ENCODE data around the gene C1orf159.

C1orf159 gene

DNA sequence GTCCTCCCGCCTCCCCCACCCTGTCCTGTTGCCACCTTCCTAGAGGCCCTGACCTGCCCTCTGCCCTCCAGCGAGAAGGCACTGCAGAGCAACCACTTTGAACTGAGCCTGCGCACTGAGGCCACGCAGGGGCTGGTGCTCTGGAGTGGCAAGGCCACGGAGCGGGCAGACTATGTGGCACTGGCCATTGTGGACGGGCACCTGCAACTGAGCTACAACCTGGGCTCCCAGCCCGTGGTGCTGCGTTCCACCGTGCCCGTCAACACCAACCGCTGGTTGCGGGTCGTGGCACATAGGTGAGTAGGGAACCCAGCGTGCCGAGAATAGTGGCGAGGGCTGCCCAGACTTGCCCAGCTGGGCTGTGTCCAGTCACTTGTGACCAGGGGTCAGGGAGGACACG, 62.2 kb downstream of the C1orf159 start:
- DNase-seq (ENCODE audit: low read depth in 3 of 3) = no peak

DNA sequence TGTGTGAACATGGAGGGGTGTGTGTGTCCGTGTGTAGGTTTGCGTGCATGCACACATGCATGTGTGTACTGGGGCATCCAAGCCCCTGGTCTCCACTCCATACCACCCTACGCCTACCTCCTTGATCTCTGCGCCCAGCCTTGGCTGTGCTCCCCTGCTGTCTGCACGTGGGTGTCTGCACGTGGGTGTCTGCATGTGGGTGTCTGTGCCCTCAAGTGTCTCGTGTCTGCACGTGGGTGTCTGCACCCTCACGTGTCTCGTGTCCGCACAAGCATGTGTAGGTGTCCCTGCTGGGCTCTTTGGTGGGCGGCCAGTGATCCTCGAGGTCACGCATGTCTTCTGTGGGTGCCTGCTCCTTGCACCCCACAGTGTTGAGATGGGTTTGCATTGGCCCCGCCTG, 62.9 kb downstream of the C1orf159 start:
- no peak for DNase-seq (ENCODE audit: low read depth in 3 of 3)

DNA sequence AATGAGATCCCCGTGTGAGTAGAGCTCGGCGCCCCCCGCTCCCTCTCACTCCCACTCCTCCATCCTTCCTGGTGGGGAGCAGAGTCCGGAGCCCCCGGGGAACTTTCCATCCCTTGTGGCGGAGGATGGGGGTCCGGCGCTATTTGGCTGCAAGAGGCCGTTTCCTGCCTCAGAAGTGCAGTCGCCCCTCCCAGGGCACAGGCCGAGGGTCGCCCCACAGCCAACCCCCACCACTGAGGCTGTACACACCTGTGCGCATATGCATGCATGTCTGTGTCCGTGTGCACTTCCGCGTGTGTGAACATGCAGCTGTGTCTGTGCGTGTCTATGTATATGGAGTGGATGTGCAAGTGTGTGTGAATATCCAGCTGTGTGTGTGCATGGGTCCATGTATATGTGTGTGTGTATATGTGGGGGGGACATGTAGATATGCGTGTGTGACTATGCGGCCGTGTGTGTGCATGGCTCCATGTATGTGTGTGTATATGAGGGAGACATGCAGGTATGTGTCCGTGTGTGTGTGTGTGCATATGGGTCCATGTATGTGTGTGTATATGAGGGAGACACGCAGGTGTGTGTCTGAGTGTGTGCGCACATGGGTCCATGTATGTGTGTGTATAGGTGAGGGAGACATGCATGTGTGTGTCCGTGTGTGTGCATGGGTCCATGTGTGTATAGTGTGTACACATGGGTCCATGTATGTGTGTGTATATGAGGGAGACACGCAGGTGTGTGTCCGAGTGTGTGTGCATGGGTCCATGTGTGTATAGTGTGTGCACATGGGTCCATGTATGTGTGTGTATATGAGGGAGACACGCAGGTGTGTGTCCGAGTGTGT, 63.7 kb downstream of the C1orf159 start:
- no peak for DNase-seq (ENCODE audit: low read depth in 3 of 3)

DNA sequence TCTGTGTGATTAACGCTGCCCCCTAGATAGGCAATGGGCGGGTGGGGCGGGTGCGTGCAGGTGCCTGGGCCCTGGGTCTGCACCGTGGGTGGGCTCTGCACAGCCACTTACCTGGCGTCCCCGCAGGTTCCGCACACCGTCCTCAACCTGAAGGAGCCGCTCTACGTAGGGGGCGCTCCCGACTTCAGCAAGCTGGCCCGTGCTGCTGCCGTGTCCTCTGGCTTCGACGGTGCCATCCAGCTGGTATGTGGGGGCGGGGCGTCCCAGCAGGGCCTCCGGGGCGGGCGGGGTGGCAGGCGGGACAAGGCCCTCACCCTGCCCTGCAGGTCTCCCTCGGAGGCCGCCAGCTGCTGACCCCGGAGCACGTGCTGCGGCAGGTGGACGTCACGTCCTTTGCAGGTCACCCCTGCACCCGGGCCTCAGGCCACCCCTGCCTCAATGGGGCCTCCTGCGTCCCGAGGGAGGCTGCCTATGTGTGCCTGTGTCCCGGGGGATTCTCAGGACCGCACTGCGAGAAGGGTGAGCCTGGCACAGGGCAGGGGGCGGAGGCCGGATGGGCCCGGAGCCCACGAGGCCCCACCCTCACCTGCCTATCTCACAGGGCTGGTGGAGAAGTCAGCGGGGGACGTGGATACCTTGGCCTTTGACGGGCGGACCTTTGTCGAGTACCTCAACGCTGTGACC, 64.6 kb downstream of the C1orf159 start:
- no peak for DNase-seq (ENCODE audit: low read depth in 3 of 3)

DNA sequence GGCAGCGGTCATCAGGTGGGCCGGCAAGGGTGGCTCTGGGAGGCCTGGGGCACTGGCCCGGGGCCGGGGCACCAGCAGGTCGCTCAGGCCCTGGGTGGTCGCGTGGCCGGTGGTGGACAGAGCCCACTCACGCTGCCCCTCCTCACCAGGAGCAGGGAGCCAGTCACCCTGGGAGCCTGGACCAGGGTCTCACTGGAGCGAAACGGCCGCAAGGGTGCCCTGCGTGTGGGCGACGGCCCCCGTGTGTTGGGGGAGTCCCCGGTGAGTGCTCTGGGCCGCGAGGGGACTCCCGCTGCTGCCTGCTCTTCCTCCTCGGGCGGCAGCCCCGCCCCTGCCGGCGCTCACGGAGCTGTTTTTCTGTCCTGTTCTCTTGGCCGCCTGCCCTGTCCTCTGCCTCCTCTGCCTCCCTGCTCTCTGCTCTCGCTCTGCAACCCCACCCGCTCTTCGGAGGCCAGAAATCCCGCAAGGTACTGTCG, 65.3 kb downstream of the C1orf159 start:
- DNase-seq (ENCODE audit: low read depth in 3 of 3) = no peak

DNA sequence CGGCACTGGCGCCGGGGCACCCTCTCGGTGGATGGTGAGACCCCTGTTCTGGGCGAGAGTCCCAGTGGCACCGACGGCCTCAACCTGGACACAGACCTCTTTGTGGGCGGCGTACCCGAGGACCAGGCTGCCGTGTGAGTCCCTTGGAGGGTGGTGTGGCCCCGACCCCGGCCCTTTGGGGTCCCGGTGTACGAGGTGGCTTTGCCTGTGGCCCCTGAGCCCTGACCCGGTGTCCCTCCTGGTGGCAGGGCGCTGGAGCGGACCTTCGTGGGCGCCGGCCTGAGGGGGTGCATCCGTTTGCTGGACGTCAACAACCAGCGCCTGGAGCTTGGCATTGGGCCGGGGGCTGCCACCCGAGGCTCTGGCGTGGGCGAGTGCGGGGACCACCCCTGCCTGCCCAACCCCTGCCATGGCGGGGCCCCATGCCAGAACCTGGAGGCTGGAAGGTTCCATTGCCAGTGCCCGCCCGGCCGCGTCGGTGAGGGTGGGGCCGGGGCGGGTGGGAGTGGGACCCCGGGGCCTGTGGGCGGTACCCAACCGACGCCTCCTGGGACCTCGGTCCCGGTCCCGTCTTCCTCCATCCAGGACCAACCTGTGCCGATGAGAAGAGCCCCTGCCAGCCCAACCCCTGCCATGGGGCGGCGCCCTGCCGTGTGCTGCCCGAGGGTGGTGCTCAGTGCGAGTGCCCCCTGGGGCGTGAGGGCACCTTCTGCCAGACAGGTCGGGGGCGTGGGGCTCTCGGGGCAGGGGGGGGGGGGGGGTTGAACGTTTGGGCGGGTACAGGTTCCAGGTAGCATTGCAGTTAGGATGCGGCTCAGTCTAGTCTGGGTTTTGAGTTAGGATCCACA, 66.3 kb downstream of the C1orf159 start:
- DNase-seq (ENCODE audit: low read depth in 3 of 3) = no peak

DNA sequence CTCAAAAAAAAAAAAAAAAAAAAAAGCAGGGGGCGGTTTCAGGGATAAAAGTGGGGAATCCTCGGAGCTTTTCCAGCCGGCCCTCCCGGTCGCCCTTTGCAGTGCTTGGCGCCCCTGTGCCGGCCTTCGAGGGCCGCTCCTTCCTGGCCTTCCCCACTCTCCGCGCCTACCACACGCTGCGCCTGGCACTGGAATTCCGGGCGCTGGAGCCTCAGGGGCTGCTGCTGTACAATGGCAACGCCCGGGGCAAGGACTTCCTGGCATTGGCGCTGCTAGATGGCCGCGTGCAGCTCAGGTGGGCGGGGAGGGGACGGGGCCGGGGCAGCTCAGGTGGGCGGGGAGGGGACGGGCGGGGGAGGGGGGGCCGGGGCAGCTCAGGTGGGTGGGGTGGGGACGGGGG, 67.1 kb downstream of the C1orf159 start:
- no peak for DNase-seq (ENCODE audit: low read depth in 3 of 3)

DNA sequence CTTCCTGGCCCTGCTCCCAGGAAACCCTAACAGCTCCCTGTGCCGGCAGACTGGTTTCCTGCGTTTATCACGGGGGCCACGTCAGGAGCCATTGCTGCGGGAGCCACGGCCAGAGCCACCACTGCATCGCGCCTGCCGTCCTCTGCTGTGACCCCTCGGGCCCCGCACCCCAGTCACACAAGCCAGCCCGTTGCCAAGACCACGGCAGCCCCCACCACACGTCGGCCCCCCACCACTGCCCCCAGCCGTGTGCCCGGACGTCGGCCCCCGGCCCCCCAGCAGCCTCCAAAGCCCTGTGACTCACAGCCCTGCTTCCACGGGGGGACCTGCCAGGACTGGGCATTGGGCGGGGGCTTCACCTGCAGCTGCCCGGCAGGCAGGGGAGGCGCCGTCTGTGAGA, 67.9 kb downstream of the C1orf159 start:
- no peak for DNase-seq (ENCODE audit: low read depth in 3 of 3)

DNA sequence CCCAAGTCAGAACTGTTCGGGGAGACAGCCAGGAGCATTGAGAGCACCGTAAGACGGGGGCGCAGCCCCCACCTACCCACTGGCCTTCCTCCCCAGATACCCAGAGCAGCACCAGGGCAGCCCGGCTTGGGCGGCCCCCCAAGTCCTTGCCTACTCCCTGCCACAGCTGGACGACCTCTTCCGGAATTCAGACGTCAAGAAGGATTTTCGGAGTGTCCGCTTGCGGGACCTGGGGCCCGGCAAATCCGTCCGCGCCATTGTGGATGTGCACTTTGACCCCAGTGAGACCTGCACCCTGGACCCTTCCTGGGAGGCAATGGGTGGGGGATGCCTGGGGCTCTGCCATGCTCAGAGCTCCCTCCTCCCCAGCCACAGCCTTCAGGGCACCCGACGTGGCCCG, 68.5 kb downstream of the C1orf159 start:
- DNase-seq (ENCODE audit: low read depth in 3 of 3) = no peak

DNA sequence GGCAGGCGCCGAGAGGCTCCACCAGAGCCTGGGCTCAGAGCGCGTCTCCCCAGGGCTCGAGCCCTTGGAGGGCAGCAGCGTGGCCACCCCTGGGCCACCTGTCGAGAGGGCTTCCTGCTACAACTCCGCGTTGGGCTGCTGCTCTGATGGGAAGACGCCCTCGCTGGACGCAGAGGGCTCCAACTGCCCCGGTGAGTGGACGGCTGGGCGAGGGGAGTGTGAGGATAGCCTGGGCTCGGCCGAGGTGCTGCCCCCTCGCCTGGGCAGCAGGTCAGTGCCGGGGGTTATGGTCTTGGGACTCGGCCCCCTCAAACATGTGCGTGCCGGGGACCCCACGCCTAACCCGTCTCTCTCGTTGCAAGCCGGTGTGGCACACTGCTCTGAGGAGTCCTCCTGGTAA, 69.1 kb downstream of the C1orf159 start:
- no peak for DNase-seq (ENCODE audit: low read depth in 3 of 3)

DNA sequence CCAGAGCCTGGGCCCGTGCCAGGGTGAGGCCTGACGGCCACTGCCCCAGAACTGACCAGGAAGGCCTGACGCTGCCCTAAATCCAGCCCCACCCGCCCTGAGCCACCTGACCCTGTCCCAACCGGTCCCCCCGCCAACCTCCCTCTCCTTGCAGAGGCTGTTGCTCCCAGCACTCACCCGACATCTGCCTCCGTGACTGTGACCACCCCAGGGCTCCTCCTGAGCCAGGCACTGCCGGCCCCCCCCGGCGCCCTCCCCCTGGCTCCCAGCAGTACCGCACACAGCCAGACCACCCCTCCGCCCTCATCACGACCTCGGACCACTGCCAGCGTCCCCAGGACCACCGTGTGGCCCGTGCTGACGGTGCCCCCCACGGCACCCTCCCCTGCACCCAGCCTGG, 69.6 kb downstream of the C1orf159 start:
- DNase-seq (ENCODE audit: low read depth in 3 of 3) = no peak

DNA sequence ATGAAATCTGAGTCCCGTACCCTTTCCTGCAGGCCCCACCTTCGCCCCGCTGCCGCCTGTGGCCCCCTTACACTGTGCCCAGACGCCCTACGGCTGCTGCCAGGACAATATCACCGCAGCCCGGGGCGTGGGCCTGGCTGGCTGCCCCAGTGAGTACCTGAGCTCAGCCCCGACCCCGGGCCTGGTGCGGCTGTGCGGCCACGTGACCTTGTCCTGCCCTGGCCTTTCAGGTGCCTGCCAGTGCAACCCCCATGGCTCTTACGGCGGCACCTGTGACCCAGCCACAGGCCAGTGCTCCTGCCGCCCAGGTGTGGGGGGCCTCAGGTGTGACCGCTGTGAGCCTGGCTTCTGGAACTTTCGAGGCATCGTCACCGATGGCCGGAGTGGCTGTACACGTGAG, 70.8 kb downstream of the C1orf159 start:
- DNase-seq (ENCODE audit: low read depth in 3 of 3) = no peak

DNA sequence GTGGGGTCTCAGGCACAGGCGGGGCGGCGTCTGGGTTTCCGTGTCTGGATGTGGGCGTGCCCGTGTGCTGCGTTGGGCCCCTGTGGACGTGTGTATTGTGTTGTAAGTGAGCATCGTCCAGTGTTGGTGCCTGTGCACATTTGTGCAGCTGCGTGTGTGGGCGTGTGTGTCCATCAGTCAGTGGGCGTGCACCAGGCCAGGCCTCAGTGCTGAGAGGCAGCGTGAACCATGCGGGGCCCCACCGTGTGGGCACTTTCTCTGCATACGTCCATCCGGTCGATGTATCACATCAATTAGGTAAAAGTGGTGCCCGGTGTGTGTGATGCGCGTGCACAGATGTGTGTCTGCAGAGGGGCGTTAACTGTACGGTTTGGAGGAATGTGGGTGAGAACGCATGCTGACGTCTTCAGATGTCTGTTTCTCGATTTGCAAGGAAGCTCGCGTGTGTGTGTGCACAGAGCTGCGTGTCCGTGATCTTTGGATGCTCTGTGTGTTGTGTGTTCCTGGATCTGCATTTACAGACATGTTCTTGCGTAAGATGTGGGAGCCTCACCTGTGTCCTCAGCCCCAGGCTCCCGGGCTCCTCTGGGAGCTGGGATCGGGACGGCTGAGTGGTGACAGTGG, 71.3 kb downstream of the C1orf159 start:
- no peak for DNase-seq (ENCODE audit: low read depth in 3 of 3)

DNA sequence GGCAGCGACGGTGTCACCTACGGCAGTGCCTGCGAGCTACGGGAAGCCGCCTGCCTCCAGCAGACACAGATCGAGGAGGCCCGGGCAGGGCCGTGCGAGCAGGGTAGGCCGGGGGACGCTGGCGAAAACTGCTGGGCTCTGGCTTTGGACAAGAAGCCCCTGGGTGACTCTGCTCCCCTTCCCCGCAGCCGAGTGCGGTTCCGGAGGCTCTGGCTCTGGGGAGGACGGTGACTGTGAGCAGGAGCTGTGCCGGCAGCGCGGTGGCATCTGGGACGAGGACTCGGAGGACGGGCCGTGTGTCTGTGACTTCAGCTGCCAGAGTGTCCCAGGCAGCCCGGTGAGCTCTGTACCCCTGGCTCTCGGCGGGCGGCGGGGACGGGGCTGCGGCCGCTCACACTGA, 72.0 kb downstream of the C1orf159 start:
- DNase-seq (ENCODE audit: low read depth in 3 of 3) = no peak

DNA sequence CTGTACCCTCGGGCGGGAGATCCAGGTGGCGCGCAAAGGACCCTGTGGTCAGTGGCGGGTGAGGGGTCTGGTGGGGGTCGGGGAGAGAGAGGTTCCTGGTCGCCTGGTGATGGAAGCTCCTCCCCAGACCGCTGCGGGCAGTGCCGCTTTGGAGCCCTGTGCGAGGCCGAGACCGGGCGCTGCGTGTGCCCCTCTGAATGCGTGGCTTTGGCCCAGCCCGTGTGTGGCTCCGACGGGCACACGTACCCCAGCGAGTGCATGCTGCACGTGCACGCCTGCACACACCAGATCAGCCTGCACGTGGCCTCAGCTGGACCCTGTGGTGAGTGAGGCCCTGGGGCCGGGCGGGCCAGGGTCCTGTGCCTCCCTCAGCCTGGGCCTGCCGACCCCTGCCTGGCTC, 72.5 kb downstream of the C1orf159 start:
- DNase-seq (ENCODE audit: low read depth in 3 of 3) = no peak

DNA sequence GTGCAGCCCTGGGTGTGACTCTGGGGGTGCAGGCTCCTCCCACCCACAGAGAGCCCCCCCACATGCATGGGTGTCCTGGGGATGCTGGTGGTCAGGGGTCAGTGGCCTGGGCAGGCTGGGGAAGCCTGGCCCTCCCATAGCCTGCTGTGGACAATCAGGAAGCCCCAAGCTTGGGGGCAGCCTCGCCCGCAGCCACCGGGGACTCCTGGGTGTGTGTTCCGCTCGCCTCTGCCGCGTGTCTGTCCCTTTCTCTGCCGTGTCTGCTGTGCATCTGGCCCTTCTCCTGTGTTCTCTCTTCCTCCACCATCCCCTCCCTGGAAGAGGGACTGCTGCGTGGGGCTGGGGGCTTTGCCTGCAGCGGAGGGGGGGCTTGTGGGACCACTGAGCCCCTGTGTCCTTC, 73.1 kb downstream of the C1orf159 start:
- DNase-seq (ENCODE audit: low read depth in 3 of 3) = no peak

DNA sequence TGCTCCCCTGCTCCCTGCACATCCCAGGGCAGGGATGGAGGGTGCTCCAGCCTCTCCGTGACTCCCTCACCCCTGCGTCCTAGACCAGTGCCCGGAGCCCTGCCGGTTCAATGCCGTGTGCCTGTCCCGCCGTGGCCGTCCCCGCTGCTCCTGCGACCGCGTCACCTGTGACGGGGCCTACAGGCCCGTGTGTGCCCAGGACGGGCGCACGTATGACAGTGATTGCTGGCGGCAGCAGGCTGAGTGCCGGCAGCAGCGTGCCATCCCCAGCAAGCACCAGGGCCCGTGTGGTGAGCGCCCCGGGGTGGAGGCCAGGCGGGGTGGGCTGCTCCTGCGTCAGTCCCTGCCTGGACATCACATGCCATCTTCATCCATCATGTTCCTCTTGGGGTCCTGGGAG, 74.0 kb downstream of the C1orf159 start:
- no peak for DNase-seq (ENCODE audit: low read depth in 3 of 3)

DNA sequence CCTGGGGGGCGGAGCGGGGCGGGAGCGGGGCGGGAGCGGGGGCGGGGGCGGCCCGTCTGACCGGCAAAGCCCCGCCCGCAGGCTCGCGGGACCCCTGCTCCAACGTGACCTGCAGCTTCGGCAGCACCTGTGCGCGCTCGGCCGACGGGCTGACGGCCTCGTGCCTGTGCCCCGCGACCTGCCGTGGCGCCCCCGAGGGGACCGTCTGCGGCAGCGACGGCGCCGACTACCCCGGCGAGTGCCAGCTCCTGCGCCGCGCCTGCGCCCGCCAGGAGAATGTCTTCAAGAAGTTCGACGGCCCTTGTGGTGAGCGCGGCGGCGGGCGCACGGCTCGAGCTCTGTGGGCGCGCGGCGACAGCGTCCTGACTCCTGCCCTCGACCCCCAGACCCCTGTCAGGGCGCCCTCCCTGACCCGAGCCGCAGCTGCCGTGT, 74.8 kb downstream of the C1orf159 start:
- no peak for DNase-seq (ENCODE audit: low read depth in 3 of 3)

DNA sequence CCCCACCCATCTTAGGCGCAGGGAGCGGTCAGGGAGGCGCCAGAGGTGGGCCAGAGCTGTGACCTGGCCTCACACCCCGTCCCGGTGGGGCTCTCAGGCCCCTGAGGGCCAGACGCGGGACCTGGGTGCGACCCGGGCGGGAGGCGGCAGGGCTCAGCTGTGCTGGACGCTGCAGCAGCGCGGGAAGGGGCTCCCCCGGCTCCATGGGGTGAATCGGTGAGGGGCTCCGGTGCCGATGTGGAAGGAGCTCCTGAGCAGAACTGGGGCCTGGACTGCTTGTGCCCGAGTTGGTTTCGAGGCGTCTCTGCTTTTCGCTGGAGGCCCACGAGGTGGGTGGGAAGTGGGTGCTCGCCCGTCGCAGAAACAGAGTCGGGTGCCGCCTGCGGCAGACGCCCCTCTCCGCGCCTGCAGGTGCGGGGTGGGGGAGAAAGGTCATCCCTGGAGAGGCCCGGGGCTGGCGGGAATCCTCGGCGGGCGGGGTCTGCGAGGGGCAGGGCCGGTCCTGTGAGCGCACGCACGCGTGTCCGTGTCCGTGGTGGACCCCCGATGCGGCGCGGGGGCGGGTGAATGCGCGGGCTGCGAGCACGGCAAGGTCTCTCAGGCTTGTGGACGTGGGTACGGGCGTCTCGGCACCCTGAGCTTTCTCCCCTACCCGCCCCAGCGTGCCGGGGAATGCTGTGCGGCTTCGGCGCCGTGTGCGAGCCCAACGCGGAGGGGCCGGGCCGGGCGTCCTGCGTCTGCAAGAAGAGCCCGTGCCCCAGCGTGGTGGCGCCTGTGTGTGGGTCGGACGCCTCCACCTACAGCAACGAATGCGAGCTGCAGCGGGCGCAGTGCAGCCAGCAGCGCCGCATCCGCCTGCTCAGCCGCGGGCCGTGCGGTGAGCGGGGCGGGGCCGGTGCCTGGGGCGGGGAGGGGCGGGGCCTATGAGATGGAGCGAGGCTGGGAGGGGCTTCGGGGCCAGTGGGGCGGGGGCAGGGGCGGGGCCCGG, 75.6 kb downstream of the C1orf159 start:
- peak; percentile 61 to 78 (median 65) for DNase-seq (ENCODE audit: low read depth in 3 of 3)

DNA sequence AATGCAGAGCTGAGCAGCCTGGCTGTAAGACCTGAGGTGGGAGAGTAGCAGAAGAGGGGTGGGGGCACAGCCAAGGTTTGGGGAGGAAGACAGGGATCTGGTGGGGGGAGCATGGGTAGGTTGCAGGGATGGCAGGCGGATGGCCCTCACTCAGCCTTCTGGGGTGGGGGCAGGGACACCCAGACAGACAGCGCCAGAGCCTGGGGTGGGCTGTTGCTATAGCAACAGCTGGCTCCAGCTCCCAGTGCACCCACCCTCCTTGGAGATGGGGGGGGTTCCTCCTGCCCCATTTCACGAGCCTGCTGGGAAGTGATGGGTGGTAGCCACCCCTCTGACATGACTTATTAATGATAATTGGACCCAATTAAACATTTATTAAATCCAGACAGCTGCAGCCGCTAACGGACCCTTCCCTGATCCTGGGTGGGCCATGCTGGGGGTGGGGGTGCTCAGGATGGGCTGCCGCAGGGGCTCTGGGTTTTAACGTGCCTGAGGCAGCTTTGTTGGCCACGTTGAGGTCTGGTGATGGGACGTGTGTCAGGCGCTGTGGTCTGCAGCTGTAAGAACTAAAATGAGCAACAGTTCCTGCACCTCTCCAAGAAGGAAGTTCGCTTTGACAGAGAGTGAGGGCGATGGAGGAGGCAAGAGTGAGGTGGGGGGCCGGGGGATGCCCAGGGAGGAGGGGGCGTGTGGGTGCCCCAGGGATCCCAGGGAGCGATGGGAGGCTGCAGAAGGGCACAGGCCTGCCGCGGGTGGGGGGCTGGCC, 76.6 kb downstream of the C1orf159 start:
- no peak for DNase-seq (ENCODE audit: low read depth in 3 of 3)
